Right lobe of liver (tissue), 4 donors: ENCODE results near the gene ST3GAL5.

Experiments
- POLR2A ChIP-seq: fragments of 450-650 bp; IDR thresholded peaks from one replicate; pipeline ENCODE4 v1.6.1; 2017; ENCODE audit warnings: antibody characterized with exemption, mild to moderate bottlenecking
- TF ChIP-seq, protein P1 (sequence below), 4 donors: fragments of 200-600 bp in 3 of 4; fragments of 450-650 bp in 1 of 4; IDR thresholded peaks; one replicate each; pipeline versions ENCODE4 v1.5.1 to v1.8.0; 2016 to 2022; ENCODE audit warnings: antibody characterized with exemption in 4 of 4, mild to moderate bottlenecking in 2 of 4
- donor health status: DM: no; HTN: no; CAD: no.
- donor health status: DM: no; HTN: no; CAD: no.
- donor health status: DM: no; HTN: yes; CAD: no.

- TF ChIP-seq, protein P1, sequence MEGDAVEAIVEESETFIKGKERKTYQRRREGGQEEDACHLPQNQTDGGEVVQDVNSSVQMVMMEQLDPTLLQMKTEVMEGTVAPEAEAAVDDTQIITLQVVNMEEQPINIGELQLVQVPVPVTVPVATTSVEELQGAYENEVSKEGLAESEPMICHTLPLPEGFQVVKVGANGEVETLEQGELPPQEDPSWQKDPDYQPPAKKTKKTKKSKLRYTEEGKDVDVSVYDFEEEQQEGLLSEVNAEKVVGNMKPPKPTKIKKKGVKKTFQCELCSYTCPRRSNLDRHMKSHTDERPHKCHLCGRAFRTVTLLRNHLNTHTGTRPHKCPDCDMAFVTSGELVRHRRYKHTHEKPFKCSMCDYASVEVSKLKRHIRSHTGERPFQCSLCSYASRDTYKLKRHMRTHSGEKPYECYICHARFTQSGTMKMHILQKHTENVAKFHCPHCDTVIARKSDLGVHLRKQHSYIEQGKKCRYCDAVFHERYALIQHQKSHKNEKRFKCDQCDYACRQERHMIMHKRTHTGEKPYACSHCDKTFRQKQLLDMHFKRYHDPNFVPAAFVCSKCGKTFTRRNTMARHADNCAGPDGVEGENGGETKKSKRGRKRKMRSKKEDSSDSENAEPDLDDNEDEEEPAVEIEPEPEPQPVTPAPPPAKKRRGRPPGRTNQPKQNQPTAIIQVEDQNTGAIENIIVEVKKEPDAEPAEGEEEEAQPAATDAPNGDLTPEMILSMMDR (IDR thresholded peaks at IDR 0.05), result no peak
- no peak for TF ChIP-seq POLR2A
Measured at GRCh38 chr2:85850451-85850850, 38.3 kb downstream of the ST3GAL5 start.
